Right hindlimb (tissue), 1 donor: ENCODE data around the gene C19orf73.

ENCODE experiments used
- DNase-seq: peaks from one replicate; pipeline ENCODE4 v3.0.0-alpha.2; 2018

C19orf73 gene

GRCh38 chr19:49120868-49121267, 1.9 kb upstream of the C19orf73 start:
- DNase-seq: no peak

GRCh38 chr19:49120325-49120683, 1.4 kb upstream of the C19orf73 start:
- DNase-seq: no peak

DNA sequence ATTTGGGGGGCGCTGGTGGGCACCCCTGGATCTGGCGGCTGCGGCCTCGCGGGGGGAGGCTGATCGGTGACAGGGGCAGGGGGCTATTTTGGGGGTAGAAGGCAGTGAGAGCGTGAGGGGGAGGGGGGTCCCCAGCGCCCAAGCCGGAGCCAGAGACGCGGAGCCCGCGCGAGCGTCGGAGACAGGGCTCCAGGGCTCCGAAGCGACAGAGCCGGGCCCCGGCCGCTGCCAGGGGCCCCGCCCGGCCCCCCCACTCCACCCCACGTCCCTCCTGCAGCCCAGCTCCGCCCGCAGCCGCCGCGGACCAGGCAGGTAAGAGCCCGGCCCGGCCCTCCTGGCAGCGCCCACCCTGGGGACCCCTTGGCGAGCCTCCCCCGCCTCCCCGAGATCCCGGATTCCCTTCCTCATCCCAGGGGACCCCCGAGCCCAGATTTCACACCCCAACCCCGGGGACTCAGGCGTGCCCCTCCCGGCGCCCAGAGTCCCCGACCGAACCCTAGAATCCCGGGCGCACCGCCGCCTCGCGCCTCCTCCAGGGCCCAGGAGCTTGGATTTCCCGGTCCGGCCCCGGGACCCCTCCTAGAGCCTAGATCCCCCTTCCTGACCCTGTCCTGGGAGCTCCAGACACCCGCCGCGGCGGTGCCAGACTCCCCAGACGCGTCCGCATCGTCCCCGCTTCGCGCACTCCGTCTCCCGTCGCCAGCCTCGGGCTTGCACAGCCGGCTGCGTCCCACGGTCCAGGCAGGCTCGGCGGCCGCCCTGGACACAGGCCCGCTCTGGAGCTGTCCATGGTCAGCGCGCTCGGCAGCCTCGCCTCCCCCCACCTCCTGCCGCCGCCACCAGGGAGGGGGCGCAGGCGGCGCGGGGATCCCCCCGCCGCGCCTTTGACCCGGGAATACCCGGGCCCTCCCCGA, 725 bp upstream of the C19orf73 start, which contains the start of gene PPFIA3:
PPFIA3 (plus strand) TSS at position 134 of the 914 bp plus-strand sequence. CDS start 8,330 bp downstream, outside the sequence.
- DNase-seq: peak; percentile 74

GRCh38 chr19:49117677-49118564, 1.0 kb downstream of the C19orf73 start:
- DNase-seq: no peak

- DNase-seq: no peak
Measured at GRCh38 chr19:49116544-49116943, 2.4 kb downstream of the C19orf73 start.

- peak; percentile 83 for DNase-seq
Measured at GRCh38 chr19:49114630-49115363, 4.1 kb downstream of the C19orf73 start.

- DNase-seq: peak; percentile 82
Measured at GRCh38 chr19:49113762-49114629, 4.9 kb downstream of the C19orf73 start, which contains the start of gene LIN7B. LIN7B (plus strand) TSS chr19:49114370; CDS start chr19:49114405, 35 bp downstream.

DNA sequence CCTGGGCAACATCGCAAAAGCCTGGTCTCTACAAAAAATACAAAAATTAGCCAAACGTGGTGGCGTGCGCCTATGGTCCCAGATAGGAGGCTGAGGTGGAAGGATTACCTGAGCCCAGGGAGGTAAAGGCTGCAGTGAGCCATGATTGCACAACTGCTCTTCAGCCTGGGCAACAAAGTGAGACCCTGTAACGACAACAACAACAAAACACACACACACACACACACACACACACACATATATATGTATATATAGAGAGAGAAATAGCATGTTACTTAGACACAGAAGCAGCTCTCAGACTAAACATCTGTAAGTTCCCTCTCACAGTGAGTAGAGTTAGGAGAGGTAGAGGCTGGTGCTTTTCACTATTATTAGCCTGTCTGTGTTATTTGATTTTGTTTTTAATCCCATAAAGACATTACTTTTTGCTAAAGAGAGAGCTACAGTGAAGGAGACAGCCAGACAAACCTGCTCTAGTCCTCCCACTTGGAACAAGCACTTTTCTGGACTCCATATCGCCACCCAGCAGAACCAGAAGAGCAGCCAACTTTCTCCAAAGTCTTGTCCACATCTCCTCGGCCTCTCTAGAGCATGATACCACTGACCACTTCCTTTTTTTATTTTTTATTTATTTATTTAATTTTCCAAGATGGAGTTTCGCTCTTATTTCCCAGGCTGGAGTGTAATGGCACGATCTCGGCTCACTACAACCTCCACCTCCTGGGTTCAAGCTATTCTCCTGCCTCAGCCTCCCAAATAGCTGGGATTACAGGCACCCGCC, 7.5 kb downstream of the C19orf73 start:
- DNase-seq: no peak

DNA sequence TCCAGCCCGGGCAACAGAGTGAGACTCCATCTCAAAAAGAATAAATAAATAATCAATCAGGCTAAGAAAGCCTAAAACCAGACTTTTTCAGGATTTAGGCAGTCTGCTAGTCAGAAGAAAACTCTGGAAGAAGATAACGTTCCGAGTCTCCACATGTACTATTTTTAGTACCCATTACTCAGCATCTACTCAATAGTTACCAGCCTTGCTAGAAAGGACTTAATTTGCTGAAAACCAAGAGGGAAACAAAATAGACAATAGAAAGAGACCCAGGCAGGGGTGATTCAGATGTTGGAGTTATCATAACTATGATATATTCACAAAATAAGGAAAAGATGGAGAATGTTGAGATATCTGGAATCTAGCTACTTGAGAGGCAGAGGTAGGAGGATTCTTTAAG, 8.4 kb downstream of the C19orf73 start:
- no peak for DNase-seq

DNA sequence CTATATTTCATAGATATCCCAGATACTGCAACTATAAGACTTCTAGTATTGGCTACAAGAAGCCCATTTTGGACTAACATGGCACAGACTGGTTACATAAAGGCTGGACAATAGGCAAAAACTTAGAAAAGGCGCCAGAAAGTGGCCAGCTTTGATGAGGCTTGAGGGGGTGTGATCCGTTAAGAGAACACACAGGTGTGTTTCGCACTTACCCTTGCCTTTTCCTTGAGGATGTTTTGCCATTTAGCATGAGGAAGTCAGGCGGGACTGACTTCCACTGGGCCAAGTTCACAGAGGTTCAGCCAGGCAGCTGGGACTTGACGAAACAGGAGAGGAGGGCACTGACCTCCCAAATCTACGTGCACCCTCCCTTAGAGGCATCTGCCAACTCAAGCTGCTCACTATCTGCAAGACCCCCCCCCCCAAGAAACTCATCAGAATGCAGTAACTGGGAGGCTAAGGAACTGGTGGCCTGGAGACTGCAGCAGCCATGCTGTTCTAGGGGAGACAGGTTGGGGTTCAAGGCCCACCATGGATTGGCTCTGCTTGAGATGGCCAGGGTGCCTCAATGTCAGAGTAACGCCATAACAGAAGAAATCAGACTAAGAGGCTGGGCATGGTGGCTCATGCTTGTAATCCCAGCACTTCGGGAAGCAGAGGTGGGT, 9.2 kb downstream of the C19orf73 start:
- no peak for DNase-seq

- DNase-seq: no peak
Measured at GRCh38 chr19:49109051-49109450, 9.9 kb downstream of the C19orf73 start.

- no peak for DNase-seq
Measured at GRCh38 chr19:49107625-49108459, 11.1 kb downstream of the C19orf73 start.

DNA sequence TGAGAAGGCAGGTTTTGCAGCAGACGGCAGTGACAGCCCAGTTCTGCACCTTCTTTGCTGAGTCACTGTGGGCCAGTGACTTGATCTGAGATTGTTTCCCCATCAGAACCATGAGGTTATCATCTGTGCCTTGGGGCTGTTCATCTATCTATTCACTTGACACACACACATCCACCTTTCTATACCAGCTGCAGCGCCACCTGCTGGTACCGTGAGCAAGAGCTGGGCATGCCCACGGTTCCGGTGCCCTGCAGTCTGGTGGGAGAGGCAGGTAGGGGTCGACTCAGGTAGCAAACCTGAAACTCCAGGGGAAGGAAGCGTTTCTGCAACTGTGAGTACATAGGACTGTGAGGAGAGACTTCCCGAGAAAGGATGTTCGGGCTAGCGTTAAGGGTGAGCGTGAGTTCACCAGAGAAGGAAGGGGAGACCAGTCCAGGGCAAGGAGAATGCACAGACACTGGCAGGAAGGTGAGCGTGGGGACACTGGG, 12.3 kb downstream of the C19orf73 start:
- no peak for DNase-seq

GRCh38 chr19:49104229-49104864, 14.6 kb downstream of the C19orf73 start:
- DNase-seq: peak; percentile 68

DNA sequence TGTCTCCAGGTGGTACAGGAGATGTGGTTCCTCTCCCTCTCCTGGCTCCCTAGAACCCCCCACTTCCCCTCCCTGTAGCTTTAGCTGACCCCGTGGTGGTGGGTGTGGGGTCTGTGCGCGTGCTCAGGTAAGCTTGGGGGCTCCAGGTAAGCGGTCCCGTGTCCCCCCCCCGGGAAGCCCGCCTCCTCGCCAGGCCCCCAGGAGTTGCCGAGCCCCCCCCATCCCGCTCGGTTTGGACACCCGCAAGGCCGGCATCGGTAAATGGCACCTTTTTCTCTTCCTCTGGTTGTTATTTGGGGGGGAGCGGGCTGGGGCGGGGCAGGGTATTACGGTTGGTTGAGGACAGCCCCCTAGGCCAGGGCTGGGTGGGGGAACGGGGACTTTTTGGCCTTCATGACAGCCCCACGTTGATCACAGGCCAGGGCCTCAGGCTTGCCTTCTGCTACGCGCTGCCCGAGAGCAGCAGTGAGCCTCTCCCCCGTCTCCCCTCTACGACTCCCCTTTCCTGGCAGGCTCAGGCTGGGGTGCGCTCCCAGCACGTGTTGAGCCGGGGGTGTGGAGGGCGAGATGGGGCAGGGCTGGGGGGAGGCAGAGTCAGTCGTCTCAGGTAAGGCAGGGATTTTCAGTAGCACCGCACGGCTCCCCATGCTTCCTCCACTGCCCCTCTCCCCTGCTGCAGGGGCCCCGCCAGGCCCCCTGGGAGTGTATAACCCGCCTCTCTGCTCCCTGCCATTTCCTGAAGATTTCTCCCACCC, 15.4 kb downstream of the C19orf73 start:
- DNase-seq: no peak

- DNase-seq: no peak
Measured at GRCh38 chr19:49102303-49102702, 16.6 kb downstream of the C19orf73 start.

GRCh38 chr19:49101160-49101559, 17.8 kb downstream of the C19orf73 start:
- DNase-seq: no peak

DNA sequence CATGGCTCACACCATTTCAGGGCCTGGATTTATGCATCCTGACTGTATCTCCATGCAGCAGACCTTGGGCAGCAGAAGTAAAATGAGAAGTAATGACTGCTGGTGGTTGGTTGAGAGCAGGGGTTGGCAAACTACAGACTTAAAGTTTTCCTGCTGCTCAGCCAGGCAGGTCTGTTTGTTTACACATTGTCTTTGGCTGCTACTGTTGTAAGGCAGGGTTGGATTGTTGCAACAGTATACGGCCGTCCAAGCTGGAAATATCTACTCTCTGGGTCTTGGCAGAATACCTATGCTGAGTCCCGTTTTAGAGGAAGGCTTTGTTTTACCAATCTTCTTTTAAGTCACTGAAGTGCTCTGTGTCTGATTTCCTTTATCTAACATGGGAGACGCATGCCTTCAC, 20.1 kb downstream of the C19orf73 start:
- DNase-seq: no peak
